ENCODE results near the gene LANCL2. TPM values are rescaled to one million over a fixed set of nuclear protein-coding genes. Genes with fewer than 3 reads are reported as not detected.

Gene LANCL2
- total RNA-seq, 1 experiment from 2014 or later: 26.4 TPM

- Histone ChIP-seq H3K23me2 (ENCODE audit: insufficient read length, low read depth, low read length, poor library complexity, severe bottlenecking) (no peaks in the 10 kb centered on the region), H3T11ph (ENCODE audit: low read length) (no peak overlapping the region), H2BK20ac (ENCODE audit: low read depth, low read length, poor library complexity, severe bottlenecking) (no peak overlapping the region), H4K91ac (ENCODE audit: insufficient read length, low read depth, low read length) (no peak overlapping the region), H3K4me2 (ENCODE audit: insufficient read depth, insufficient read length, low read length) (no peak overlapping the region), H2BK5ac (ENCODE audit: insufficient read length, low read length) (no peak overlapping the region), H2AK5ac (ENCODE audit: insufficient read length, low read length) (no peak overlapping the region), H4K8ac (replicated peaks; ENCODE audit: insufficient read length, low read depth, low read length) (no peak overlapping the region), H3K56ac (ENCODE audit: insufficient read length, low read depth, low read length) (no peak overlapping the region), H2BK120ac (ENCODE audit: low read depth, low read length, poor library complexity, severe bottlenecking) (no peak overlapping the region), H4K20me1 (ENCODE audit: control insufficient read depth, insufficient read depth, insufficient read length) (no peaks in the 10 kb centered on the region), H3K9me3 (ENCODE audit: control insufficient read depth, low read depth, low read length) (no peaks in the 10 kb centered on the region), H4K5ac (ENCODE audit: insufficient read length, low read depth, low read length) (no peak overlapping the region), H3K4me1 (ENCODE audit: insufficient read depth, low read length) (no peaks in the 10 kb centered on the region), H3K27ac (ENCODE audit: insufficient read length, low read depth, low read length) (no peak overlapping the region), H2AFZ (ENCODE audit: low read length) (no peak overlapping the region), H3K9ac (ENCODE audit: extremely low read depth, insufficient read length, low read length) (no peak overlapping the region), H3K4ac (ENCODE audit: low read depth, low read length) (no peak overlapping the region), H2BK12ac (ENCODE audit: insufficient read length, low read depth, low read length) (no peak overlapping the region), H2BK15ac (ENCODE audit: low read depth, low read length) (no peak overlapping the region), H3K79me2 (ENCODE audit: insufficient read depth, low read length) (no peaks in the 10 kb centered on the region; the same call in 1 of the 2 replicates), H3K23ac (ENCODE audit: insufficient read length, low read depth, low read length) (no peak overlapping the region), H3K79me1 (ENCODE audit: insufficient read depth, low read depth, low read length, poor library complexity, severe bottlenecking) (no peaks in the 10 kb centered on the region), H3K27me3 (ENCODE audit: insufficient read depth, low read length) (no peaks in the 10 kb centered on the region), H3K18ac (ENCODE audit: insufficient read length, low read depth, low read length) (no peak overlapping the region), H3K14ac (ENCODE audit: insufficient read depth, low read length) (no peak overlapping the region)
- no peaks in the 10 kb centered on the region for H3K27me3 Mint-ChIP-seq (ENCODE audit: low read depth)
- H3K4me1 Mint-ChIP-seq: peaks cover 0 to 6% of the 10 kb centered on the region in 2 experiments; a peak in 2 of 4 replicates
- DNase-seq: no peak
- no peaks in the 10 kb centered on the region for H3K36me3 Mint-ChIP-seq (ENCODE audit: insufficient read depth in 1 of 3, low read depth in 3 of 3)
- H3K4me3 Mint-ChIP-seq: no peak overlapping the region
- H3K27ac Mint-ChIP-seq: no peak overlapping the region; a peak in 1 of 7 replicates
- no peaks in the 10 kb centered on the region; a peak in 1 of 5 replicates for H3K9me3 Mint-ChIP-seq
- no CpG with 5 or more reads among the region's 4 CpGs for WGBS (ENCODE audit: extremely low coverage, insufficient read length, low lambda C conversion rate)
- TF ChIP-seq CTCF (conservative IDR thresholded peaks at IDR 0.05): no peak
Measured at GRCh38 chr7:55375237-55375636, 10.1 kb downstream of the LANCL2 start.

Data from H9 (cell line).